ENCODE data around the gene PLB1. TPM values are rescaled to one million over a fixed set of nuclear protein-coding genes. Genes with fewer than 3 reads are reported as not detected.

The PLB1 gene
- total and polyA plus RNA-seq, 9 of the 15 experiments (the other 6 are each of a cell fraction or from before 2014, with no cell fraction given), result 0.01 to 0.09 (median 0.07) TPM; not detected in 2

DNA sequence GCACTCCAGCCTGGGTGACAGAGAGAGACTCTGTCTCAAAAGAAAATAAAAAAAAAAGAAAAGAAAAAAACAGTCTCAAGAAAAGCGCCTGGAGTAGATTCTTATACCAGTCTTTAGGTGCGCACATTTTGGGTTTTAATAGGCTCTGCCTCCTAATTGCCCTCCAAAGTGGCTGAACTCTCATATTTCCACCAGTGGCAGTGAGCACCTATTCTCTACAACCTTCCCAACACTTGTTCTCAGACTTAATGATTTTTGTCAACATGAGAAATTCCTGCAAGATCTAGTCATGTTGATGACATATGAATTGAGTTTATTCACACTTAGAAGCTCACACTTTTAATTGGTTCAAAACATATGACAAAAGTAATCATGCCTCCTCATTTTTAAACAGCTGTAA, 39.0 kb downstream of the PLB1 start:
- H3K4me1 ChIP-seq (replicated peaks in 1 of 2; ENCODE audit: control insufficient read depth in 2 of 2, insufficient read depth in 2 of 2, low read length in 2 of 2), result peaks cover 0 to 7% of the 10 kb centered on the region in 2 experiments; a peak in 3 of 5 replicates
- intact Hi-C loops (cut with micrococcal nuclease), result no loop called here
- POLR2A ChIA-PET, result interaction anchor here (0.6 to 1.1 kb wide), 3 partner anchors 11 to 42 kb away, joined by 3 to 7 read pairs (median 5); no protein-coding TSS in a partner anchor
- in situ Hi-C loops (cut with MboI), result no loop called here
- WGBS (ENCODE audit: insufficient coverage, low coverage, missing lambda C conversion rate), result 14% methylated on average over 2 of the region's 2 CpGs
- peaks cover 4 to 31% of the 10 kb centered on the region in 2 experiments; a peak in 4 of 5 replicates for H3K27me3 ChIP-seq (ENCODE audit: control insufficient read depth in 2 of 2, insufficient read depth in 2 of 2, low read length in 2 of 2)
- H4K20me1 ChIP-seq (replicated peaks; ENCODE audit: control insufficient read depth, insufficient read depth, low read length), result no peaks in the 10 kb centered on the region
- no peak for DNase-seq (ENCODE audit: extremely low read depth in 1 of 4, low spot score in 3 of 4)
- H3K9ac ChIP-seq (ENCODE audit: insufficient read depth in 1 of 2, low read depth in 2 of 2, low read length in 2 of 2), result no peak overlapping the region
- H3K27ac ChIP-seq (ENCODE audit: extremely low read depth, low read depth, low read length), result no peak overlapping the region
- ATAC-seq, result no peak
- H3K9me1 ChIP-seq (ENCODE audit: control insufficient read depth, insufficient read depth, low read length), result no peaks in the 10 kb centered on the region
- no peaks in the 10 kb centered on the region for H3K9me3 ChIP-seq (replicated peaks; ENCODE audit: control insufficient read depth, insufficient read depth, low read depth, low read length)
- H3K4me2 ChIP-seq (ENCODE audit: insufficient read depth, low read length), result no peak overlapping the region
- no peaks in the 10 kb centered on the region for H3K36me3 ChIP-seq (ENCODE audit: control insufficient read depth, insufficient read depth, low read length)
- FAIRE-seq, result no peak
- no peak overlapping the region for H3K4me3 ChIP-seq
- no TSS peak for BruUV-seq (replicated peaks)
- TF ChIP-seq PTTG1 (tag; IDR thresholded peaks at IDR 0.05; ENCODE audit: low read depth), result no peak
- TF ChIP-seq NR2F6 (CRISPR knock-in tag; IDR thresholded peaks at IDR 0.05), result no peak
- TF ChIP-seq CCAR2 (IDR thresholded peaks at IDR 0.05; ENCODE audit: low read depth, low read length), result no peak
- H3K79me2 ChIP-seq (ENCODE audit: control insufficient read depth, insufficient read depth, low read length), result no peaks in the 10 kb centered on the region
- H2AFZ ChIP-seq (ENCODE audit: low read depth, low read length), result no peak overlapping the region
- CTCF ChIA-PET (ENCODE audit: low intra/inter-chr PET ratio), result no interaction called here

DNA sequence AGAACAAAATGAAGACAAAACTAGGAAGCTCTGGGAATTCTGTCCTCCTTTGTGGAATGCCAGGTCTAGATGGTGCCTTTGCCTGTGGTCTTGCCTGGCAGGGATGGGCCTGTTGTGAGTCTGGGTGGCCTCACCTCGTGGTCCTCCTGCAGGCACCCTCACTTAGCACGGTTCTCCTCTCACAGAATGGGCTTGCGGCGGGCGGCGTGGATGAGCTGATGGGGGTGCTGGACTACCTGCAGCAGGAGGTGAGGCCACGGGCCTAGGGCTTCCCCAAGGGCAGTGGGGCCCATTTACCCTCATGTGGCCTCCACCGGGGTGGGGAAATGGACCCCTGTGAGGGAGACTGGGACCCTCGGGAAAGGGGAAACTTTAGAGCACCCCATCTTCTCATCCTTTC, 42.3 kb downstream of the PLB1 start:
- ATAC-seq (no peak), FAIRE-seq (no peak), DNase-seq (ENCODE audit: extremely low read depth in 1 of 4, low spot score in 3 of 4) (no peak)
- H3K9ac ChIP-seq (ENCODE audit: insufficient read depth in 1 of 2, low read depth in 2 of 2, low read length in 2 of 2), result no peak overlapping the region
- H3K79me2 ChIP-seq (ENCODE audit: control insufficient read depth, insufficient read depth, low read length), result no peaks in the 10 kb centered on the region
- WGBS (ENCODE audit: insufficient coverage, low coverage, missing lambda C conversion rate), result 44% methylated on average over 8 of the region's 9 CpGs
- H4K20me1 ChIP-seq (replicated peaks; ENCODE audit: control insufficient read depth, insufficient read depth, low read length), result no peaks in the 10 kb centered on the region; the same call in 1 of the 2 replicates
- peaks cover 6 to 45% of the 10 kb centered on the region in 2 experiments; a peak in 4 of 5 replicates for H3K27me3 ChIP-seq (ENCODE audit: control insufficient read depth in 2 of 2, insufficient read depth in 2 of 2, low read length in 2 of 2)
- H3K9me3 ChIP-seq (replicated peaks; ENCODE audit: control insufficient read depth, insufficient read depth, low read depth, low read length), result no peaks in the 10 kb centered on the region
- ChIA-PET CTCF (ENCODE audit: low intra/inter-chr PET ratio) (no interaction called here), POLR2A (no interaction called here)
- peaks cover 0 to 7% of the 10 kb centered on the region in 2 experiments; a peak in 2 of 5 replicates for H3K4me1 ChIP-seq (replicated peaks in 1 of 2; ENCODE audit: control insufficient read depth in 2 of 2, insufficient read depth in 2 of 2, low read length in 2 of 2)
- H3K4me3 ChIP-seq, result no peak overlapping the region
- BruUV-seq (replicated peaks), result no TSS peak
- no peak overlapping the region for H3K4me2 ChIP-seq (ENCODE audit: insufficient read depth, low read length)
- H3K9me1 ChIP-seq (ENCODE audit: control insufficient read depth, insufficient read depth, low read length), result no peaks in the 10 kb centered on the region
- H3K36me3 ChIP-seq (ENCODE audit: control insufficient read depth, insufficient read depth, low read length), result no peaks in the 10 kb centered on the region
- TF ChIP-seq ZNF175 (CRISPR knock-in tag; IDR thresholded peaks at IDR 0.05; ENCODE audit: low read depth) (no peak; the same call in 1 of the 2 replicates), PYGO2 (tag; IDR thresholded peaks at IDR 0.05) (no peak), PURB (CRISPR knock-in tag; IDR thresholded peaks at IDR 0.05; ENCODE audit: low read depth) (no peak), RUNX1 (IDR thresholded peaks at IDR 0.05; ENCODE audit: low read depth) (no peak), HNRNPK (IDR thresholded peaks at IDR 0.05; ENCODE audit: low read depth, low read length, poor library complexity, severe bottlenecking) (no peak), STAG1 (CRISPR knock-in tag; IDR thresholded peaks at IDR 0.05; ENCODE audit: borderline replicate concordance) (no peak)
- TF ChIP-seq, protein P1, sequence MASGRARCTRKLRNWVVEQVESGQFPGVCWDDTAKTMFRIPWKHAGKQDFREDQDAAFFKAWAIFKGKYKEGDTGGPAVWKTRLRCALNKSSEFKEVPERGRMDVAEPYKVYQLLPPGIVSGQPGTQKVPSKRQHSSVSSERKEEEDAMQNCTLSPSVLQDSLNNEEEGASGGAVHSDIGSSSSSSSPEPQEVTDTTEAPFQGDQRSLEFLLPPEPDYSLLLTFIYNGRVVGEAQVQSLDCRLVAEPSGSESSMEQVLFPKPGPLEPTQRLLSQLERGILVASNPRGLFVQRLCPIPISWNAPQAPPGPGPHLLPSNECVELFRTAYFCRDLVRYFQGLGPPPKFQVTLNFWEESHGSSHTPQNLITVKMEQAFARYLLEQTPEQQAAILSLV (tag; IDR thresholded peaks at IDR 0.05), result no peak
- TF ChIP-seq, protein P2, sequence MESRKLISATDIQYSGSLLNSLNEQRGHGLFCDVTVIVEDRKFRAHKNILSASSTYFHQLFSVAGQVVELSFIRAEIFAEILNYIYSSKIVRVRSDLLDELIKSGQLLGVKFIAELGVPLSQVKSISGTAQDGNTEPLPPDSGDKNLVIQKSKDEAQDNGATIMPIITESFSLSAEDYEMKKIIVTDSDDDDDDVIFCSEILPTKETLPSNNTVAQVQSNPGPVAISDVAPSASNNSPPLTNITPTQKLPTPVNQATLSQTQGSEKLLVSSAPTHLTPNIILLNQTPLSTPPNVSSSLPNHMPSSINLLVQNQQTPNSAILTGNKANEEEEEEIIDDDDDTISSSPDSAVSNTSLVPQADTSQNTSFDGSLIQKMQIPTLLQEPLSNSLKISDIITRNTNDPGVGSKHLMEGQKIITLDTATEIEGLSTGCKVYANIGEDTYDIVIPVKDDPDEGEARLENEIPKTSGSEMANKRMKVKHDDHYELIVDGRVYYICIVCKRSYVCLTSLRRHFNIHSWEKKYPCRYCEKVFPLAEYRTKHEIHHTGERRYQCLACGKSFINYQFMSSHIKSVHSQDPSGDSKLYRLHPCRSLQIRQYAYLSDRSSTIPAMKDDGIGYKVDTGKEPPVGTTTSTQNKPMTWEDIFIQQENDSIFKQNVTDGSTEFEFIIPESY (CRISPR knock-in tag; IDR thresholded peaks at IDR 0.05), result no peak
- H3K27ac ChIP-seq (ENCODE audit: extremely low read depth, low read depth, low read length), result no peak overlapping the region
- intact Hi-C loops (cut with micrococcal nuclease), result no loop called here
- in situ Hi-C loops (cut with MboI), result no loop called here
- H2AFZ ChIP-seq (ENCODE audit: low read depth, low read length), result no peak overlapping the region

Data from K562 (cell line).